ENCODE measurements around the gene ATF7IP. TPM values are rescaled to one million over a fixed set of nuclear protein-coding genes. Genes with fewer than 3 reads are reported as not detected.

Gene ATF7IP
- polyA plus RNA-seq, 1 of the 3 experiments (the other 2 are of a cell fraction): 2.8 TPM

- TF ChIP-seq CTCF (IDR thresholded peaks at IDR 0.05) (no peak), EZH2phosphoT487 (IDR thresholded peaks at IDR 0.05; ENCODE audit: borderline replicate concordance, low read depth) (no peak), REST (IDR thresholded peaks at IDR 0.05; ENCODE audit: low read depth, low read length) (no peak), SMC3 (IDR thresholded peaks at IDR 0.05; ENCODE audit: low read depth, low read length) (no peak), GABPA (IDR thresholded peaks at IDR 0.05; ENCODE audit: low read depth) (no peak)
Measured at GRCh38 chr12:14327711-14328110, 37.8 kb upstream of the ATF7IP start (continued).

GRCh38 chr12:14332482-14332881 lies 33.0 kb upstream of the ATF7IP start:
- WGBS (ENCODE audit: low lambda C conversion rate): 12% methylated on average over 5 of the region's 5 CpGs
- Histone ChIP-seq H3K9me2 (no peaks in the 10 kb centered on the region), H3K36me3 (replicated peaks in 1 of 2; ENCODE audit: control insufficient read depth in 1 of 2, insufficient read depth in 2 of 2, low read length in 1 of 2) (no peaks in the 10 kb centered on the region), H3K4me1 (ENCODE audit: control insufficient read depth in 1 of 2, insufficient read depth in 2 of 2, low read depth in 1 of 2, low read length in 1 of 2) (no peaks in the 10 kb centered on the region), H3K9me3 (no peaks in the 10 kb centered on the region), H3K4me2 (no peak overlapping the region), H3K79me2 (ENCODE audit: insufficient read depth) (no peaks in the 10 kb centered on the region), H4K20me1 (ENCODE audit: insufficient read depth) (no peaks in the 10 kb centered on the region), H3K4me3 (ENCODE audit: low read depth in 2 of 2, low read length in 1 of 2) (no peak overlapping the region), H3F3A (replicated peaks; ENCODE audit: insufficient read depth) (no peaks in the 10 kb centered on the region), H2AFZ (ENCODE audit: low read depth) (no peak overlapping the region), H3K27me3 (ENCODE audit: insufficient read depth) (no peaks in the 10 kb centered on the region), H3K9ac (no peak overlapping the region), H3K27ac (ENCODE audit: low read depth in 2 of 2, low read length in 1 of 2) (no peak overlapping the region)
- DNase-seq: no peak
- TF ChIP-seq MEF2A (IDR thresholded peaks at IDR 0.05; ENCODE audit: borderline replicate concordance, low read depth): no peak
- TF ChIP-seq TEAD4 (IDR thresholded peaks at IDR 0.05; ENCODE audit: borderline replicate concordance, insufficient read depth): no peak
- no peak for TF ChIP-seq RAD21 (IDR thresholded peaks at IDR 0.05; ENCODE audit: low read length)
- TF ChIP-seq CTCF (IDR thresholded peaks at IDR 0.05): no peak
- no peak for TF ChIP-seq USF1 (IDR thresholded peaks at IDR 0.05; ENCODE audit: borderline replicate concordance, low read depth)
- no peak for TF ChIP-seq IRF3 (IDR thresholded peaks at IDR 0.05; ENCODE audit: low read depth, low read length)
- TF ChIP-seq PBX3 (IDR thresholded peaks at IDR 0.05): no peak
- TF ChIP-seq EP300 (IDR thresholded peaks at IDR 0.05; ENCODE audit: borderline replicate concordance in 1 of 2, low read depth in 1 of 2, low read length in 1 of 2): no peak
- TF ChIP-seq SIN3A (IDR thresholded peaks at IDR 0.05; ENCODE audit: borderline replicate concordance, low read depth, low read length): no peak
- no peak for TF ChIP-seq NFIC (IDR thresholded peaks at IDR 0.05; ENCODE audit: borderline replicate concordance)
- TF ChIP-seq RCOR1 (IDR thresholded peaks at IDR 0.05; ENCODE audit: low read length): no peak
- no peak for TF ChIP-seq NRF1 (IDR thresholded peaks at IDR 0.05; ENCODE audit: low read depth, low read length)
- TF ChIP-seq SMC3 (IDR thresholded peaks at IDR 0.05; ENCODE audit: low read depth, low read length): no peak
- TF ChIP-seq GATA2 (CRISPR knock-in tag; IDR thresholded peaks at IDR 0.05): no peak
- CTCF ChIA-PET: no interaction called here
- POLR2A ChIA-PET: no interaction called here
